Subcutaneous adipose tissue (tissue), 4 donors: ENCODE data around the gene CEP135. TPM values are rescaled to one million over a fixed set of nuclear protein-coding genes. Genes with fewer than 3 reads are reported as not detected.

Source experiments
- total RNA-seq, 4 donors: library from RNA; depleted of rRNA; stranded (reverse); fragments of >200 nt; gene quantifications; one replicate each; pipeline ENCODE4 v1.1.0, GENCODE V29; 2016
- TF ChIP-seq, protein P1 (sequence below): fragments of 450-650 bp; IDR thresholded peaks from one replicate; pipeline ENCODE4 v1.5.1; 2016; ENCODE audit warnings: low read depth, mild to moderate bottlenecking, control low read depth, antibody characterized with exemption, moderate library complexity

The CEP135 gene, protein sequence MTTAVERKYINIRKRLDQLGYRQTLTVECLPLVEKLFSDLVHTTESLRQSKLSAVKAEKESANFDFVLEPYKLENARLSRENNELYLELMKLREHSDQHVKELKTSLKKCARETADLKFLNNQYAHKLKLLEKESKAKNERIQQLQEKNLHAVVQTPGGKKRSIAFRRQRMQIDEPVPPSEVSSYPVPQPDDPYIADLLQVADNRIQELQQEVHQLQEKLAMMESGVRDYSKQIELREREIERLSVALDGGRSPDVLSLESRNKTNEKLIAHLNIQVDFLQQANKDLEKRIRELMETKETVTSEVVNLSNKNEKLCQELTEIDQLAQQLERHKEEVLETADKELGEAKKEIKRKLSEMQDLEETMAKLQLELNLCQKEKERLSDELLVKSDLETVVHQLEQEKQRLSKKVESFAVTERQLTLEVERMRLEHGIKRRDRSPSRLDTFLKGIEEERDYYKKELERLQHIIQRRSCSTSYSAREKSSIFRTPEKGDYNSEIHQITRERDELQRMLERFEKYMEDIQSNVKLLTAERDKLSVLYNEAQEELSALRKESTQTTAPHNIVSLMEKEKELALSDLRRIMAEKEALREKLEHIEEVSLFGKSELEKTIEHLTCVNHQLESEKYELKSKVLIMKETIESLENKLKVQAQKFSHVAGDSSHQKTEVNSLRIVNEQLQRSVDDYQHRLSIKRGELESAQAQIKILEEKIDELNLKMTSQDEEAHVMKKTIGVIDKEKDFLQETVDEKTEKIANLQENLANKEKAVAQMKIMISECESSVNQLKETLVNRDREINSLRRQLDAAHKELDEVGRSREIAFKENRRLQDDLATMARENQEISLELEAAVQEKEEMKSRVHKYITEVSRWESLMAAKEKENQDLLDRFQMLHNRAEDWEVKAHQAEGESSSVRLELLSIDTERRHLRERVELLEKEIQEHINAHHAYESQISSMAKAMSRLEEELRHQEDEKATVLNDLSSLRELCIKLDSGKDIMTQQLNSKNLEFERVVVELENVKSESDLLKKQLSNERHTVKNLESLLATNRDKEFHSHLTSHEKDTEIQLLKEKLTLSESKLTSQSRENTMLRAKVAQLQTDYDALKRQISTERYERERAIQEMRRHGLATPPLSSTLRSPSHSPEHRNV
- total RNA-seq, result 10 to 100 TPM in 1 of 4 donors, 1 to 10 TPM in 3; 5.1 to 11.1 (median 7.4) TPM

DNA sequence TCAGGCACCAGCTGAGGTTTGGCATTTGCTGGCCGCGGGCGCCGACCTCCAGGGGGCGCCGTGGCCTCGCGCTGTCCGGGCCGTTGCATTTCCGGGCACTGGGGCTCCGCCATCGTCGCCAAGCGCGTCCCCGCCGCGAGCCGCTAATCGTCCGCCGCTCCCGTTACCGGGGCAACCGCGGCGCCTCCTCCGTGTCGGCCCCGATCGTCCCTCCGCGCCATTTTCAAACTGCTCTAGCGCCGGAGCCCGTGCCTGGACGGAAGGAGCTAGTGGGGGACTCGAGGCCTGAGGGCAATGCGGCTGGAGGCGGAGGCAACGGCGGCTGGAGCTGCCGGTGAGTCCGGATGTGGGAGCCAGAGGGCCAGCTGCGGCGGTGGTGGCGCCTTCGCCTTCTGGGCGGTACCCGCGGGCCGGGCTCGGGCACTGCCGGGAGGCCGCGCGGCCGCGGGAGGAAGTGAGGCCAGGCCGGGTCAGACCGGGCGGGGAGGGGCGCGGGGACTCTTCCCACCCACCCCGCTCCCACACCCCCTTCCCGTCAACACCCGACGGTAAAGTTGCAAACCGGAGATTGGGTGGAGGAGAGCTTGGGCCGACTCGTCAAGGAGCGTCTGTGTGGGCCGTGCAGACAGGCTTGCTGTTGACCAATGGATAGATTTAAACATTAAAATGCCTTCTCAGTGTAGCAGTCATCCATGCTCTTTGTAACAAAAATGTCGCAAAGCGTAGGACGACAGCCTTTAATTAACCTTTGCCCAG is at the start of gene CEP135:
TSS of gene CEP135 (plus strand) at position 220 of the 756 bp plus-strand sequence. CDS start 3,186 bp downstream, outside the sequence.
- TF ChIP-seq, protein P1, sequence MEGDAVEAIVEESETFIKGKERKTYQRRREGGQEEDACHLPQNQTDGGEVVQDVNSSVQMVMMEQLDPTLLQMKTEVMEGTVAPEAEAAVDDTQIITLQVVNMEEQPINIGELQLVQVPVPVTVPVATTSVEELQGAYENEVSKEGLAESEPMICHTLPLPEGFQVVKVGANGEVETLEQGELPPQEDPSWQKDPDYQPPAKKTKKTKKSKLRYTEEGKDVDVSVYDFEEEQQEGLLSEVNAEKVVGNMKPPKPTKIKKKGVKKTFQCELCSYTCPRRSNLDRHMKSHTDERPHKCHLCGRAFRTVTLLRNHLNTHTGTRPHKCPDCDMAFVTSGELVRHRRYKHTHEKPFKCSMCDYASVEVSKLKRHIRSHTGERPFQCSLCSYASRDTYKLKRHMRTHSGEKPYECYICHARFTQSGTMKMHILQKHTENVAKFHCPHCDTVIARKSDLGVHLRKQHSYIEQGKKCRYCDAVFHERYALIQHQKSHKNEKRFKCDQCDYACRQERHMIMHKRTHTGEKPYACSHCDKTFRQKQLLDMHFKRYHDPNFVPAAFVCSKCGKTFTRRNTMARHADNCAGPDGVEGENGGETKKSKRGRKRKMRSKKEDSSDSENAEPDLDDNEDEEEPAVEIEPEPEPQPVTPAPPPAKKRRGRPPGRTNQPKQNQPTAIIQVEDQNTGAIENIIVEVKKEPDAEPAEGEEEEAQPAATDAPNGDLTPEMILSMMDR, result no peak

DNA sequence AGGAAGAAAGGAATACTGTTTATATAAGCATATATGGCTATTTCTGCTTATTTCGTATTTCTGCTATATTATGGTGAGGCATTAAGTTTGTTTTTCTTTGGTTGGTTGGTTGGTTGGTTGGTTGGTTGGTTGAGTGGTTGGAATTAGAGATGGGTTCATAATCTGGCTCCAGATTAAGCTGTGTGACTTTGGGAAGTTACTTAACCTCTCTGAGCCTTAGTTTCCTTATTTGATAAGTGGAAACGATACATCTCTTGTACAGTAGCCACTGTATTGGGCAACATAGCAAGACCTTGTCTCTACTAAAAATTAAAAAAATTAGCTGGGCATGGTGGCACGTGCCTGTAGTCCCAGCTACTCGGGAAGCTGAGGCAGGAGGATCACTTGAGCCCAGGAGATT is 46.1 kb upstream of the CEP135 start:
- TF ChIP-seq, protein P1, result no peak

DNA sequence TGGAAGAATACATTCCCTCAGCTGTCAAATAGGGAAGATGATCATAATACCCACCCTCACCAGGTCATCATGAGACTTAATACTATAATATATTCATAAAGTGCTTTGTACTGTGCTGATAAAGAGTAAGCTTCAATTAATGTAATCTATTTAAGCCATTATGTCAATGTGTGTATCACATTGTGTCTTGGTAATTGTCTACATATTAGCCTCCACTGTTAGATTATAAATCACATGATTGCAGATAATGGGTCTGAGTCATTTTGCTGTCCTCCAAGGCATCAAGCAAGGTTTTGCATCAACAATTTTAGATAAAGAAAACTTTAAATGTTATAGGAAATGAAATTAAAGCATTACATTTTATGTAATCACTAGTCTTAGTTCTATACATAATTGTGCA is 45.2 kb upstream of the CEP135 start:
- TF ChIP-seq, protein P1, result no peak

DNA sequence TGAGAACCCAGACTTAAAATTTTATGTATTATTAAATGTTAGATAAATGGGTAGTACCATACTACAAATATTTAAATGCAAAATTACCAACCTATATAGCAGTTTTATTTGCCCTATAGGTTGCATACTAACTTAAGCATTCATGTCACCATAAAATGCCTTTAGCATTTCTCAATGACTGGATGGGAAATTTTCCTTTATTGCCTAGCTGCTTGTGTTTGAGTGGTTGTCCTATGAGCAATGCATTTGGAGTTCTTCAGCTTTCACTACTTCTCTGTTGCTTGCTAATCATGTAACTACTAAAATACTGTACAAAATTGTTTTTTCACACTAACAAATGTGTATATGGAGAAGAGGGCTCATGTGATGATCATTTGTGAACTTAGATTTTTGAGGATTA is 44.2 kb upstream of the CEP135 start:
- TF ChIP-seq, protein P1, result no peak

DNA sequence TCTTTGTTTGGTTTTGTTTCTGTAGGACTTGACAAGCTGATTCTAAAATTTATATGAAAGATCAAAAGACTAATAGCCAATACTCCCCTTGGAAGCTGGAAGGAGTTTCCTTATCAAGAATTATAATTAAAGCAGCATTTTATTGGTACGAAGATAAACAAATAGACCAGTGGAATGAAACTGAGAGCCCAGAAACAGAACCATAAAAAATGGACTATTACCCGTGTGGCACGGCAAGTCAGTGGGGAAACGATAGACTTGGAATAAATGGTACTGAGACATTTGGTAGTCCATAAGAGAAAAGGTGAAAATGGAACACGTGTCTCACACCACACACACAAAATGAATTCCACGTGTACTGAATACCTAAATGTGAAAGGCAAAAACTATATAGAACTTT is 42.4 kb upstream of the CEP135 start:
- TF ChIP-seq, protein P1, result no peak

DNA sequence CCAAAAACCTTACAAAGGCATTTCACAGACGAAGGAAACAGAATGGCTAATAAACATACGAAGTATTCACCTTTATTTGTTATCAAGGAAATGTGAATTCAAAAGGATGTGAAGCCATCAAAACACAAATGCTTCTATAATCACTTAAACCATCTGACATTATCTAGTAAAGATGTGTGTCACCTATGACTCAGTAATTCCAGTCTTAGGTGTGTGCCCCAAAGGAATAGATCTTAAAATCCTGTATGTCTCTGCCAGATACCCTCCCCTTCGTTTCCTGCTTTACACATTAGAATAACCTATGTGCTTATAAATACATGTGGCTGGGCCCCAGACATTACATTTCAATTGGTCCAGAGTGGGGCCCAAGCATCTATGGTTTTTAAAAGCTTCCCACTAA is 41.8 kb upstream of the CEP135 start:
- TF ChIP-seq, protein P1, result no peak
